T-helper 1 cell (primary cell): ENCODE results near the gene BCAS1.

Experiments used
- DNase-seq, 5 donors: peaks; one replicate each; pipeline ENCODE4 v3.0.0-alpha.2; 2012 to 2020

The BCAS1 gene

GRCh38 chr20:54047720-54048119, 22.7 kb downstream of the BCAS1 start:
- peak in 1 of 5 donors; percentile 25 for DNase-seq

- no peak for DNase-seq
Observed at GRCh38 chr20:54047048-54047447, 23.3 kb downstream of the BCAS1 start.

- peak in 1 of 5 donors; percentile 80 for DNase-seq
Observed at GRCh38 chr20:54044156-54044555, 26.2 kb downstream of the BCAS1 start.

GRCh38 chr20:54043076-54043967, 27.1 kb downstream of the BCAS1 start:
- DNase-seq = peak in 1 of 5 donors; percentile 14

- DNase-seq = no peak
Observed at GRCh38 chr20:54042021-54042420, 28.4 kb downstream of the BCAS1 start.

GRCh38 chr20:54041336-54041735, 29.1 kb downstream of the BCAS1 start:
- no peak for DNase-seq

GRCh38 chr20:54040531-54040930, 29.9 kb downstream of the BCAS1 start:
- no peak for DNase-seq

- DNase-seq = no peak
Observed at GRCh38 chr20:54038961-54039360, 31.4 kb downstream of the BCAS1 start.

GRCh38 chr20:54037525-54037924, 32.9 kb downstream of the BCAS1 start:
- no peak for DNase-seq

GRCh38 chr20:54029643-54030042, 40.8 kb downstream of the BCAS1 start:
- DNase-seq = no peak

- DNase-seq = no peak
Observed at GRCh38 chr20:54029176-54029575, 41.2 kb downstream of the BCAS1 start.

- DNase-seq = no peak
Observed at GRCh38 chr20:54028276-54029011, 42.0 kb downstream of the BCAS1 start.

GRCh38 chr20:54027704-54028103, 42.7 kb downstream of the BCAS1 start:
- no peak for DNase-seq

GRCh38 chr20:54026295-54027064, 43.9 kb downstream of the BCAS1 start:
- no peak for DNase-seq

GRCh38 chr20:54025251-54025771, 45.1 kb downstream of the BCAS1 start:
- DNase-seq = no peak

- no peak for DNase-seq
Observed at GRCh38 chr20:54023406-54023805, 47.0 kb downstream of the BCAS1 start.

GRCh38 chr20:54021446-54022235, 48.8 kb downstream of the BCAS1 start:
- no peak for DNase-seq

GRCh38 chr20:54020868-54021267, 49.5 kb downstream of the BCAS1 start:
- DNase-seq = no peak

- no peak for DNase-seq
Observed at GRCh38 chr20:54020348-54020747, 50.0 kb downstream of the BCAS1 start.

GRCh38 chr20:54019585-54019984, 50.8 kb downstream of the BCAS1 start:
- no peak for DNase-seq

- DNase-seq = no peak
Observed at GRCh38 chr20:54019127-54019526, 51.3 kb downstream of the BCAS1 start.

- DNase-seq = peak in 1 of 5 donors; percentile 39
Observed at GRCh38 chr20:54017846-54018245, 52.5 kb downstream of the BCAS1 start.
